DND-41 (cell line): Measurements from ENCODE around the gene FIGNL2.

Source experiments
- ATAC-seq: fragments of 200-7000 bp; cut with Tn5 transposase; 3 replicates; pipeline ENCODE4 v1.9.1; 2021; ENCODE audit warnings: low read depth; ENCODE audit not compliant: insufficient read depth
- DNase-seq: peaks from one replicate; pipeline ENCODE4 v3.0.0-alpha.2; 2020
- H2AFZ ChIP-seq: 2 replicates; pipeline ENCODE4 v1.6.0; 2012; ENCODE audit warnings: low read depth, low read length
- H3K27ac ChIP-seq: 2 replicates; pipeline ENCODE4 v1.5.1; 2012; ENCODE audit warnings: low read length, inconsistent platforms
- H3K27me3 ChIP-seq: fragments of 200-600 bp; sonication (generic); 2 replicates; pipeline ENCODE4 v1.6.0; 2012; ENCODE audit warnings: low read length, mild to moderate bottlenecking, inconsistent platforms; ENCODE audit not compliant: insufficient read depth, poor library complexity
- H3K36me3 ChIP-seq: 2 replicates; pipeline ENCODE4 v1.5.1; 2012; ENCODE audit warnings: low read length, inconsistent platforms; ENCODE audit not compliant: insufficient read depth
- H3K4me1 ChIP-seq: 2 replicates; pipeline ENCODE4 v1.5.1; 2012; ENCODE audit warnings: mild to moderate bottlenecking, low read length; ENCODE audit not compliant: insufficient read depth
- H3K4me2 ChIP-seq: 2 replicates; pipeline ENCODE4 v1.6.0; 2012; ENCODE audit warnings: mild to moderate bottlenecking, moderate library complexity, low read length, inconsistent platforms; ENCODE audit not compliant: insufficient read depth
- H3K4me3 ChIP-seq, 2 experiments: fragments of 200-600 bp in 1 of 2; shearing (Covaris generic) in 1 of 2; 2 replicates each; pipeline ENCODE4 v1.5.1; 2012 to 2016; ENCODE audit warnings: inconsistent platforms in 2 of 2, low read length in 2 of 2, mild to moderate bottlenecking in 2 of 2, low read depth in 1 of 2, moderate library complexity in 1 of 2
- H3K79me2 ChIP-seq: 2 replicates; pipeline ENCODE4 v1.6.0; 2012; ENCODE audit warnings: low read length, inconsistent platforms; ENCODE audit not compliant: insufficient read depth
- H3K9ac ChIP-seq: 2 replicates; pipeline ENCODE4 v1.6.0; 2012; ENCODE audit warnings: low read depth, mild to moderate bottlenecking, inconsistent platforms, low read length, moderate library complexity
- H3K9me3 ChIP-seq: 2 replicates; pipeline ENCODE4 v1.5.1; 2012; ENCODE audit warnings: low read length, moderate library complexity, mild to moderate bottlenecking, inconsistent platforms; ENCODE audit not compliant: insufficient read depth, severe bottlenecking
- H4K20me1 ChIP-seq: 2 replicates; pipeline ENCODE4 v1.6.0; 2012; ENCODE audit warnings: low read length; ENCODE audit not compliant: insufficient read depth
- EZH2 ChIP-seq: IDR thresholded peaks from 3 replicates; pipeline ENCODE4 v1.6.1; 2012; ENCODE audit warnings: borderline replicate concordance, low read depth, mild to moderate bottlenecking, moderate library complexity, low read length, inconsistent platforms; ENCODE audit not compliant: severe bottlenecking
- TF ChIP-seq, protein P1 (sequence below): IDR thresholded peaks from 2 replicates; pipeline ENCODE4 v1.5.1; 2012; ENCODE audit warnings: borderline replicate concordance, low read length, moderate library complexity, mild to moderate bottlenecking; ENCODE audit not compliant: poor library complexity, severe bottlenecking; ENCODE audit errors: extremely low read depth

FIGNL2 gene

DNA sequence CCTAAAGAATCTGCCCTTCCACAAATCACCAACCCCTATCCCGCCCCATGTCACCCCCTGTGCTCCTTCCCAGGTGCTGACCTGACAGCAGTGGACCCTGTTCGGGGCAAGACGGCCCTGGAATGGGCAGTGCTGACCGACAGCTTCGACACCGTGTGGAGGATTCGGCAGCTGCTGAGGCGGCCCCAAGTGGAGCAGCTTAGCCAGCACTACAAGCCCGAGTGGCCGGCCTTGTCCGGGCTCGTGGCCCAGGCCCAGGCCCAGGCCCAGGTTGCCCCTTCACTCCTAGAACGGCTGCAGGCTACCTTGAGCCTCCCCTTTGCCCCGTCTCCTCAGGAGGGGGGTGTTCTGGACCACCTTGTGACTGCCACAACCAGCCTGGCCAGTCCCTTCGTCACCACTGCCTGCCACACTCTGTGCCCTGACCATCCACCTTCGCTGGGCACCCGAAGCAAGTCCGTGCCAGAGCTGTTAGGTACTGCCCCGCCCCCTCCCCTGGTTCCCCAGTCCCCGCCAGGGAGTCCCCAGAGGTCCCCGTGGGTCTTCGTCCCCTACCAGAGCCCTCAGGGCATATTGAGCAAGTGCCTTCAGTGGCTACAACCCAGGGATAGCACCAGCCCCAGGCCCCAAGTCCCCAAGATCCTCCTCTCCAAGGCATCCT lies 42.1 kb upstream of the FIGNL2 start:
- no peak for ATAC-seq
- H3K4me2 ChIP-seq: no peak overlapping the region

DNA sequence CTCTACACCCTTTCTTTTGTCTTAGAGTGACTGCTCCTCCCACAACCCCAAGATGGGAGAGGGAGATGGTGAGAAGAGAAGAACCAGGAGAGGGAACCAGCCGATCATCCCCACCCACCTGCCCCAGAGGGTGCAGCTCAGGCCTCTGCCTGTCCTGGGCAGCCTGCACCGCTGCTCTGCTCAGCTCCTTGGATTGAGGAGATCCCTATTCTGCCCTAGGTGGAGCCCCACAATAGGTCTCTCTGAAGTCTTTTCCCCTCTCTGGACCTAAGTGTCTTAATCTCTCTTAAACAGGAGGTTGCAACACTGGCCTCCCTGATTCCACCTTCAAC lies 41.6 kb upstream of the FIGNL2 start:
- Histone ChIP-seq H3K79me2 (no peaks in the 10 kb centered on the region), H3K4me1 (peaks cover 11% of the 10 kb centered on the region), H3K4me3 (no peak overlapping the region), H3K4me2 (no peak overlapping the region), H3K9ac (no peak overlapping the region), H3K27ac (no peak overlapping the region), H2AFZ (no peak overlapping the region), H3K27me3 (no peaks in the 10 kb centered on the region), H3K36me3 (no peaks in the 10 kb centered on the region), H4K20me1 (no peaks in the 10 kb centered on the region), H3K9me3 (peaks cover 1% of the 10 kb centered on the region)
- DNase-seq (no peak), ATAC-seq (no peak)
- TF ChIP-seq, protein P1, sequence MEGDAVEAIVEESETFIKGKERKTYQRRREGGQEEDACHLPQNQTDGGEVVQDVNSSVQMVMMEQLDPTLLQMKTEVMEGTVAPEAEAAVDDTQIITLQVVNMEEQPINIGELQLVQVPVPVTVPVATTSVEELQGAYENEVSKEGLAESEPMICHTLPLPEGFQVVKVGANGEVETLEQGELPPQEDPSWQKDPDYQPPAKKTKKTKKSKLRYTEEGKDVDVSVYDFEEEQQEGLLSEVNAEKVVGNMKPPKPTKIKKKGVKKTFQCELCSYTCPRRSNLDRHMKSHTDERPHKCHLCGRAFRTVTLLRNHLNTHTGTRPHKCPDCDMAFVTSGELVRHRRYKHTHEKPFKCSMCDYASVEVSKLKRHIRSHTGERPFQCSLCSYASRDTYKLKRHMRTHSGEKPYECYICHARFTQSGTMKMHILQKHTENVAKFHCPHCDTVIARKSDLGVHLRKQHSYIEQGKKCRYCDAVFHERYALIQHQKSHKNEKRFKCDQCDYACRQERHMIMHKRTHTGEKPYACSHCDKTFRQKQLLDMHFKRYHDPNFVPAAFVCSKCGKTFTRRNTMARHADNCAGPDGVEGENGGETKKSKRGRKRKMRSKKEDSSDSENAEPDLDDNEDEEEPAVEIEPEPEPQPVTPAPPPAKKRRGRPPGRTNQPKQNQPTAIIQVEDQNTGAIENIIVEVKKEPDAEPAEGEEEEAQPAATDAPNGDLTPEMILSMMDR: no peak
- no peak for TF ChIP-seq EZH2

More for the DNA sequence above, 42.1 kb upstream of the FIGNL2 start:
- Histone ChIP-seq H3K9ac (no peak overlapping the region), H4K20me1 (no peaks in the 10 kb centered on the region), H2AFZ (no peak overlapping the region), H3K4me3 (no peak overlapping the region), H3K9me3 (no peaks in the 10 kb centered on the region), H3K4me1 (peaks cover 8% of the 10 kb centered on the region), H3K36me3 (no peaks in the 10 kb centered on the region), H3K27ac (no peak overlapping the region), H3K79me2 (no peaks in the 10 kb centered on the region), H3K27me3 (no peaks in the 10 kb centered on the region)
- TF ChIP-seq, protein P1: no peak
- no peak for TF ChIP-seq EZH2
- no peak for DNase-seq

DNA sequence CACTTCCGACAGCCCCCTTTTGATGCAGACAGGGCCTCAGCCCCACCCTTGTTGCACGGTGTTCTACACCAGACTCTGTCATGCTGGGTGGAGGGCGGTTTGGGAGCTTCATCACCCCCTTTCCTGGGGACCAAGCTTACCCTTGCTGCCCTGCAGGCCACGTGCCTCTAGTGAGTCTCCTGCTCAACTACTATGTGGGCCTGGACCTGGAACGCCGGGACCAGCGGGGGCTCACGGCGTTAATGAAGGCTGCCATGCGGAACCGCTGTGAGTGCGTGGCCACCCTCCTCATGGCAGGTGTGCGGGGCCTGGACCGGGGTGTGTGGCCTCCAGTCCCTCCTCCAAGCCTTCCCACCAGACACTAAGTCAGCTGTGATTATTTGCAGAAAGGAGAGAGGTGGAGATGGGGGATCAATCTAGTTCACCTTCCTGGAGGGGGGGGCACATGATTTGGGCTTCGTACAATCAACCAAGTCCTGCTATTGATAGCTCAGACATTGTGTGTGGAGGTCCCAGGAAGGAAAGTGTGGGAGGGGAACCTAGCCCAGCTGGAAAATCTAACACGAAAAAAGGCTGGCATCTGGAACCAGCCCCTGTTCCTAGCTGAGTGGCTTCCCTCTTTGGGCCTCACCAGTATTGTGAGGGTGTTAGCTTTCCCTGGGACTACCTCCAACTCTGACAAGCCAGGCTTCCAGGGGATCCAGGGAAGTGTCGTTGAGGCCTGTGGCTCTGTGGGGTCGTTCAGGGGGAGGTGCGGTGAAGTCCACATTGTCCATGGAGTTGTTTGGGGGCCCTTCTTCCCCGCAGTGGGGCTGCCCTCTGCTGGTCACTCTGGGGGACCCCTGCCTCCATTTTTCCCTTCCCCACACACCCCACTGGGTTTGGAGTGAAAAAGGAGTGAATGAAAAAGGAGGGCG lies 41.0 kb upstream of the FIGNL2 start:
- Histone ChIP-seq H3K27me3 (no peaks in the 10 kb centered on the region), H3K4me2 (no peak overlapping the region), H3K27ac (no peak overlapping the region), H3K4me3 (no peak overlapping the region), H3K4me1 (peaks cover 11% of the 10 kb centered on the region), H3K79me2 (no peaks in the 10 kb centered on the region), H3K9ac (no peak overlapping the region), H2AFZ (no peak overlapping the region), H3K36me3 (no peaks in the 10 kb centered on the region), H4K20me1 (no peaks in the 10 kb centered on the region), H3K9me3 (peaks cover 1% of the 10 kb centered on the region)
- DNase-seq: no peak
- no peak for ATAC-seq
- TF ChIP-seq EZH2: no peak
- TF ChIP-seq, protein P1: no peak
